Large intestine (tissue), 3 donors: ENCODE results near the gene SLC25A29. TPM values are rescaled to one million over a fixed set of nuclear protein-coding genes. Genes with fewer than 3 reads are reported as not detected.
"Not testable (repeated sequence)": the region's sequence is repeated elsewhere in the genome, so short reads cannot be mapped to it uniquely, and the experiment has no call there.

Experiments
- DNase-seq, 2 donors: peaks; one replicate each; pipeline versions ENCODE4 v3.0.0 to v3.0.0-alpha.2; 2013
- H3K27ac ChIP-seq: one replicate; pipeline ENCODE4 v1.5.1; 2013; ENCODE audit warnings: low read length
- H3K27me3 ChIP-seq: 2 replicates; pipeline ENCODE4 v1.6.1; 2013; ENCODE audit warnings: low read length; ENCODE audit not compliant: control insufficient read depth, insufficient read depth
- H3K36me3 ChIP-seq: 2 replicates; pipeline ENCODE4 v1.6.1; 2013; ENCODE audit warnings: low read length; ENCODE audit not compliant: control insufficient read depth, insufficient read depth
- H3K4me1 ChIP-seq: one replicate; pipeline ENCODE4 v1.6.1; 2013; ENCODE audit warnings: low read length; ENCODE audit not compliant: control insufficient read depth, insufficient read depth
- H3K4me3 ChIP-seq: one replicate; pipeline ENCODE4 v1.5.1; 2013; ENCODE audit warnings: low read length
- H3K9me3 ChIP-seq: one replicate; pipeline ENCODE4 v1.6.1; 2013; ENCODE audit warnings: mild to moderate bottlenecking, low read depth, low read length, moderate library complexity; ENCODE audit not compliant: control insufficient read depth
- WGBS: methylation state at CpG from one replicate; pipeline ENCODE4 v1.1.5; 2013; ENCODE audit warnings: low lambda C conversion rate; ENCODE audit not compliant: insufficient coverage; 5-methylcytosine and 5-hydroxymethylcytosine counted together
- polyA plus RNA-seq: library from polyadenylated mRNA; unstranded; fragments of 120-200 nt; gene quantifications from one replicate; pipeline ENCODE4 v1.2.1, GENCODE V29; 2013

Gene SLC25A29
- polyA plus RNA-seq, 1 donor: 37.5 TPM

DNA sequence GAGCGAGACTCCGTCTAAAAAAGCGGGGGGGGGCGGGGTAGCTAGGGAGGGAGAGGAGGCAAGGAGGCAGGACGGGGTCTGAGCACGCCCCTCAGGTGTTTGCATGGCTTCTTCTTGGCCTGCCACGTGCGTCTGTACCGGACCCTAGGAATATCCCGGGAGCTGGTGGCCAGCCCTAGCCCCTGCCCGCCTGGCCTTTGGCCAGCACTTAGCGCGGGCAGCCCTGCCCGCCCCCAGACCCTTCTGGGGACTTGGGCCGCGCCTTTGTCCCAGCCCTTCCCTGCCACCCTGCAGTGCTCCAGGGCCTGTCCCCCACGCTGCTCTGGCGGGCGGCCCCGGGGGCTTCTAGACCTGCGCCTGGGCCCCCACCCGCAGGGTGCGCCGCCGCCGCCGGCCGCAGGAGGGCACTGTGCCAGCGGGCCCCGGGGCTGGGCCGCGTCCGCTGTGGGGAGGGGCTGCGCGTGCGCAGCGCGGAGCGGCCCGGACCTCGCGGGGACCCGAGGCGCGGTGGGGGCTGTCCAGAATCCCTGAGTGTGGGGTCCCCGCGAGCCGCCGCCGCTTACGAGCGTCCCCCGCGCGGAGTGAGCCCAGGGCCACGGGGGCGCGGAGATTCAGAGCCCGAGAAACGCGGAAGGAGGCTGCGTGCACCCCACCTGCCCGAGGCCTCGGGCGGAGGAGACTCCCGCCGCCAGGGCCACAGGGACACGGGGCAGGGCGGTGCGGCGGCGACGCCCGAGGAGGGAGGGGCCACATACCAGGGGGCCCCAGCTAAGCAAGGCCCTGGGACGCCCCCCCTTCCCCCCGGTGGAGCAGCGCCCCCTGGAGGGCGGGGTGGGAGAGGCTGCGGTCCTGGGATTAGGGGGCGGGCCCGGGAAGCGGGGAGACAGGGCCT, 21.0 kb downstream of the SLC25A29 start:
- Histone ChIP-seq H3K27ac (peak overlapping the region; percentile 54), H3K4me1 (peaks cover 9% of the 10 kb centered on the region), H3K27me3 (no peaks in the 10 kb centered on the region), H3K9me3 (no peaks in the 10 kb centered on the region), H3K36me3 (peaks cover 11% of the 10 kb centered on the region), H3K4me3 (peak overlapping the region; percentile 66)
- no CpG with 5 or more reads among the region's 82 CpGs for WGBS
- DNase-seq: peak; percentile 73 to 88

GRCh38 chr14:100283984-100284881, 22.0 kb downstream of the SLC25A29 start:
- Histone ChIP-seq H3K4me1 (peaks cover 4% of the 10 kb centered on the region), H3K4me3 (peak overlapping the region; percentile 66), H3K27me3 (no peaks in the 10 kb centered on the region), H3K9me3 (no peaks in the 10 kb centered on the region), H3K27ac (no peak overlapping the region), H3K36me3 (peaks cover 11% of the 10 kb centered on the region)
- WGBS: 60% methylated on average over 1 of the region's 26 CpGs
- no peak for DNase-seq

- not testable (repeated sequence) for H3K9me3 ChIP-seq, H3K4me3 ChIP-seq, DNase-seq, H3K27me3 ChIP-seq, H3K27ac ChIP-seq, H3K4me1 ChIP-seq
- peaks cover 11% of the 10 kb centered on the region for H3K36me3 ChIP-seq
- no CpG with 5 or more reads among the region's 9 CpGs for WGBS
These were observed 22.8 kb downstream of the SLC25A29 start for GRCh38 chr14:100283436-100283835.

- Histone ChIP-seq H3K27ac (no peak overlapping the region), H3K4me3 (no peak overlapping the region), H3K36me3 (peaks cover 11% of the 10 kb centered on the region), H3K27me3 (no peaks in the 10 kb centered on the region), H3K4me1 (peaks cover 4% of the 10 kb centered on the region), H3K9me3 (no peaks in the 10 kb centered on the region)
- no peak for DNase-seq
- no CpG with 5 or more reads among the region's 9 CpGs for WGBS
These were observed 23.4 kb downstream of the SLC25A29 start for GRCh38 chr14:100282766-100283419.

DNA sequence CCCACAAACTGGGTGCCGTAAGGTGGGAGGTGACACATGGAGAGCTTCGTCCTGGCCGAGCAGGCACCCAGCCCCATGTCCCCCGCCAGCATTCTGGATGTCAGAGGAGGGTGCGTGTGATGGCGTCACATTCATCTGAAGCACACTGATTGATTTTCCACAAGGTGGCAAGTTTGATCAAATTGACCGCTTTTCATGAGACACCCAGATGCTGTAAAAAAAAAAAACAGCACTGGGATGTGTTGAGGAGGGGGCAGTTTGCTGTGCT, 24.2 kb downstream of the SLC25A29 start:
- H3K4me3 ChIP-seq: no peak overlapping the region
- H3K4me1 ChIP-seq: peaks cover 4% of the 10 kb centered on the region
- WGBS: 100% methylated on average over 1 of the region's 7 CpGs
- no peak for DNase-seq
- H3K36me3 ChIP-seq: peaks cover 15% of the 10 kb centered on the region
- H3K9me3 ChIP-seq: no peaks in the 10 kb centered on the region
- no peak overlapping the region for H3K27ac ChIP-seq
- H3K27me3 ChIP-seq: no peaks in the 10 kb centered on the region

DNA sequence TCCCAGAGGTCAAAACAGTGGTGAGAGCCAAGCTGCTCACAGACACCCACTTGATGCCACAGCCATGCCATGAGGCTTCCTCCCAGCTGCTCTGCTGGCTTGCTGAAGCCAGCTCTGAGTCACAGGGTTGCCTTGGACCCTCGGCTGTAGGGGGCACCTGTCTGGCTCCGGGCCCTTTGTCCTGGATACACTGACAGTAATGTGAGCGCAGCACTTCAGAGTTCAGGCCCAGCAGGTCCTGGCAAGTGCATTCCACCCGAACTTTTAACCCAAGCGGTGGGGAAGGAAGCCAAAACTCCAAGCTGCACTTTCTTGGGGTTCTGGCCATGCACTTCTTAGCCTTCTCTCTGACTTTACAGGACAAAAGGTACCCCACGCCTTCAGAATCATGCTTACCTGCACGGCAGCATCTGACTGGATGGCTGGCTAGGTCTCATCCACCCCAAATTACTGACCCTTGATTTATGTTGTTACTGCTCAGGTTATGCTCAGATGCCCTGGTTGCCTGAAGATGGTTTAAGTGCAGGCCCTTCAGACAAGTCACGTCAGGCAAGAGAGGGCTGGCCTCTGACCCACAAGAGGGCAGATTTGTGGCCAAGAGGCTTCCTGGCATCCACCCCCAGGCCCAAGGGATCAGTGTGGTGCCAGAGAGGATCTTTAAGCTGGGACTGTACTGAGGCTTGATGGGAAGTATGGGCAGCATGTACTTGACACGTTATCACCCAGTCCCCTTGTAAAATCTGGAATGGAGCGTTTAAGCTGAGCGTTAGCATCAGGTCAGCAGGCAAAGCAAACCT, 24.8 kb downstream of the SLC25A29 start:
- WGBS: 100% methylated on average over 1 of the region's 11 CpGs
- DNase-seq: no peak

GRCh38 chr14:100279563-100279962, 26.7 kb downstream of the SLC25A29 start:
- no CpG with 5 or more reads among the region's 8 CpGs for WGBS
- Histone ChIP-seq H3K4me3 (no peak overlapping the region), H3K4me1 (peaks cover 3% of the 10 kb centered on the region), H3K9me3 (no peaks in the 10 kb centered on the region), H3K27ac (no peak overlapping the region), H3K36me3 (peaks cover 26% of the 10 kb centered on the region), H3K27me3 (no peaks in the 10 kb centered on the region)
- DNase-seq: no peak

More for the DNA sequence above, 24.8 kb downstream of the SLC25A29 start:
- no peaks in the 10 kb centered on the region for H3K9me3 ChIP-seq
- no peak overlapping the region for H3K27ac ChIP-seq
- H3K36me3 ChIP-seq: peaks cover 19% of the 10 kb centered on the region
- H3K4me1 ChIP-seq: peaks cover 4% of the 10 kb centered on the region
- no peak overlapping the region for H3K4me3 ChIP-seq
- H3K27me3 ChIP-seq: no peaks in the 10 kb centered on the region

DNA sequence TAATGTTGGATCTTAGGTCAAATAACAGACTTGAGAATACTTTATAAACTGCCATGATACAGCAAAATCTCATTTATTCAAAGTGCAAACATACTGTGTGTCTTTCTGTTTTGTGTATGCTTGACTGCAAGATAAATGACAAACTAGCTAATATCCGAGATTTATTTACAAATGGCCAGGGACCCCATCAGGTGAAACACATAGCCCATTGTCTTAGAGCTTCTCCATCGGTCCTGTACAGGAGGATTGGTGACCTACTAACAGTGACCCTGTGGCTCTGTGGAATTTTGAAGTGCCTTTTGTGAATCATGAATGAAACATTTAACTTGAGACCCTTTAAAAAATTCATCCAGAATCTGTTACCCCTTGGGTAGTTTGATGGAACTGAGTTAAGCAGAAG, 27.1 kb downstream of the SLC25A29 start:
- no peaks in the 10 kb centered on the region for H3K9me3 ChIP-seq
- no peaks in the 10 kb centered on the region for H3K4me1 ChIP-seq
- H3K27me3 ChIP-seq: no peaks in the 10 kb centered on the region
- no peak overlapping the region for H3K4me3 ChIP-seq
- peaks cover 26% of the 10 kb centered on the region for H3K36me3 ChIP-seq
- WGBS: no CpG with 5 or more reads among the region's 2 CpGs
- DNase-seq: no peak
- no peak overlapping the region for H3K27ac ChIP-seq

GRCh38 chr14:100278702-100279101, 27.5 kb downstream of the SLC25A29 start:
- Histone ChIP-seq H3K27ac (no peak overlapping the region), H3K4me1 (no peaks in the 10 kb centered on the region), H3K4me3 (no peak overlapping the region), H3K9me3 (no peaks in the 10 kb centered on the region), H3K36me3 (peaks cover 26% of the 10 kb centered on the region), H3K27me3 (no peaks in the 10 kb centered on the region)
- no peak for DNase-seq
- 100% methylated on average over 1 of the region's 8 CpGs for WGBS
